ENCODE measurements around the gene ATP6V0E2. TPM values are rescaled to one million over a fixed set of nuclear protein-coding genes. Genes with fewer than 3 reads are reported as not detected.
"Not testable (repeated sequence)": the region's sequence is repeated elsewhere in the genome, so short reads cannot be mapped to it uniquely, and the experiment has no call there.

Gene ATP6V0E2
- total and polyA plus RNA-seq, 12 donors, result 17.5 to 101 (median 32.0) TPM

DNA sequence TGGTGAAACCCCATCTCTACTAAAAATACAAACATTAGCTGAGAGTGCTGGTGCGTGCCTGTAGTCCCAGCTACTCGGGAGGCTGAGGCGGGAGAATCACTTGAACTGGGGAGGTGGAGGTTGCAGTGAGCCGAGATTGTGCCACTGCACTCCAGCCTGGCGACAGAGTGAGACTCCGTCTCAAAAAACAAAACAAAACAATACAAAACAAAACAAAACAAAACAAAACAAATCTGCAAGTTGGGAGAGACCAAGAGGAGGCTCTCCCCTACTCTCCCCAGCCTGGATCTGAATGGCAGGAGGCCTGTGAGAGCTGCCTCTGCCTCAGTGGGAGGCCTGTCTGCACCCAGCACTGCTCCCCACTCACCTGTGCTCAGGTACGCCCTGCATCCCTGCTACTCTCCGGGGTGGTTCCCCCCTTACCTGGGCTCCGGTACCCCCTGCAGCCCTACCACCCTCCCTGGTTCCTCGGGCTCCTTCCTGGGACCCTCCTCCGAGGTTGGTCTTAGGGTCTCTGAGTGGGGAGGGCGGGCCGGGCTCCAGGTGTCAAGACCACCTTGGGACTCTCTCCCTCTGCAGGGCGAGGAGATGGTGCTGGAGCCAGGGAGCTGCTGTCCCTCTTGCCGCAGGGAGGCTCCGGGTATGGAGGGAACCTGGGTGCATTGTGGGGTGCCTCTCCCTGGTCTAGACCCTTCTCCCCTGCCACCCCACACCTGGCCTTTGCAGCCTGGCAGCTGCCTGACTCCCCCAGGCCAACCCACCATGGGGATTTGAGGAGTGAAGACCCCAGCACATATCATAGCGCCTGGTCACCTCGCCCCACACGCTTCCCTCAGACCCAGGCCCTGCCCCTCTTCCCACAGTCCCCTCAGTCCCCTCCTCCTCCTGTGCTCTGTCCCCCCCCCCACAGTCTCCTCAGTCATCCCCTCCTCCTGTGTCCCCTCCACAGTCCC is 45.1 kb upstream of the ATP6V0E2 start:
- H3K4me3 ChIP-seq, result no peak overlapping the region
- no peak overlapping the region for H3K27ac ChIP-seq
- H3K4me1 ChIP-seq (replicated peaks in 1 of 2), result no peaks in the 10 kb centered on the region
- H3K27me3 ChIP-seq, result no peaks in the 10 kb centered on the region
- no peaks in the 10 kb centered on the region for H3K36me3 ChIP-seq (replicated peaks in 1 of 2)
- no peak for DNase-seq
- H3K9me3 ChIP-seq (replicated peaks in 1 of 3), result no peaks in the 10 kb centered on the region
- TF ChIP-seq, protein P1, sequence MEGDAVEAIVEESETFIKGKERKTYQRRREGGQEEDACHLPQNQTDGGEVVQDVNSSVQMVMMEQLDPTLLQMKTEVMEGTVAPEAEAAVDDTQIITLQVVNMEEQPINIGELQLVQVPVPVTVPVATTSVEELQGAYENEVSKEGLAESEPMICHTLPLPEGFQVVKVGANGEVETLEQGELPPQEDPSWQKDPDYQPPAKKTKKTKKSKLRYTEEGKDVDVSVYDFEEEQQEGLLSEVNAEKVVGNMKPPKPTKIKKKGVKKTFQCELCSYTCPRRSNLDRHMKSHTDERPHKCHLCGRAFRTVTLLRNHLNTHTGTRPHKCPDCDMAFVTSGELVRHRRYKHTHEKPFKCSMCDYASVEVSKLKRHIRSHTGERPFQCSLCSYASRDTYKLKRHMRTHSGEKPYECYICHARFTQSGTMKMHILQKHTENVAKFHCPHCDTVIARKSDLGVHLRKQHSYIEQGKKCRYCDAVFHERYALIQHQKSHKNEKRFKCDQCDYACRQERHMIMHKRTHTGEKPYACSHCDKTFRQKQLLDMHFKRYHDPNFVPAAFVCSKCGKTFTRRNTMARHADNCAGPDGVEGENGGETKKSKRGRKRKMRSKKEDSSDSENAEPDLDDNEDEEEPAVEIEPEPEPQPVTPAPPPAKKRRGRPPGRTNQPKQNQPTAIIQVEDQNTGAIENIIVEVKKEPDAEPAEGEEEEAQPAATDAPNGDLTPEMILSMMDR (IDR thresholded peaks at IDR 0.05), result no peak
- TF ChIP-seq POLR2A (IDR thresholded peaks at IDR 0.05), result no peak
- intact Hi-C loops (cut with DNase I), result no loop called here
- WGBS, 4 donors, result 84 to 89% (median 86%) methylated on average over 16 to 19 of the region's 19 CpGs

DNA sequence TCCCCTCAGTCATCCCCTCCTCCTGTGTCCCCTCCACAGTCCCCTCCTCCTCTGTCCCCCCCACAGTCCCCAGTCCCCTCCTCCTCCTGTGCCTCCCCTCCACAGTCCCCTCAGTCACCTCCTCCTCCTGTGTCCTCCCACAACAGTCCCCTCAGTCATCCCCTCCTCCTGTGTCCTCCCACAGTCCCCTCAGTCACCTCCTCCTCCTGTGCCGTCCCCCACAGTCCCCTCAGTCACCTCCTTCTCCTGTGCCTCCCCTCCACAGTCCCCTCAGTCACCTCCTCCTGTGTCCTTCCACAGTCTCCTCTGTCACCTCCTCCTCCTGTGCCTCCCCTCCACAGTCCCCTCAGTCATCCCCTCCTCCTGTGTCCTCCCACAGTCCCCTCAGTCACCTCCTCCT is 43.2 kb upstream of the ATP6V0E2 start:
- H3K4me1 ChIP-seq (replicated peaks in 1 of 2); H3K27me3 ChIP-seq; DNase-seq; H3K36me3 ChIP-seq (replicated peaks in 1 of 2); H3K4me3 ChIP-seq; H3K27ac ChIP-seq; intact Hi-C loops (cut with DNase I); H3K9me3 ChIP-seq (replicated peaks in 1 of 3): not testable (repeated sequence)
- 17 to 62% (median 46%) methylated on average over 1 of the region's 1 CpG for WGBS, 4 donors

GRCh38 chr7:149830997-149831740 is 42.6 kb upstream of the ATP6V0E2 start:
- H3K27ac ChIP-seq, result no peak overlapping the region
- no peak overlapping the region for H3K4me3 ChIP-seq
- WGBS, 4 donors, result 51 to 65% (median 54%) methylated on average over 3 to 11 of the region's 11 CpGs
- no peak for DNase-seq
- no peaks in the 10 kb centered on the region for H3K4me1 ChIP-seq (replicated peaks in 1 of 2)
- intact Hi-C loops (cut with DNase I), result no loop called here
- no peaks in the 10 kb centered on the region for H3K27me3 ChIP-seq
- H3K9me3 ChIP-seq (replicated peaks in 1 of 3), result no peaks in the 10 kb centered on the region
- no peak for TF ChIP-seq POLR2A (IDR thresholded peaks at IDR 0.05)
- TF ChIP-seq, protein P1 (IDR thresholded peaks at IDR 0.05), result no peak
- no peaks in the 10 kb centered on the region for H3K36me3 ChIP-seq (replicated peaks in 1 of 2)

- WGBS, 4 donors, result 75 to 83% (median 79%) methylated on average over 7 to 9 of the region's 9 CpGs
- no peaks in the 10 kb centered on the region for H3K9me3 ChIP-seq (replicated peaks in 1 of 3)
- H3K4me3 ChIP-seq, result no peak overlapping the region
- intact Hi-C loops (cut with DNase I), result no loop called here
- H3K27me3 ChIP-seq, result no peaks in the 10 kb centered on the region
- no peak overlapping the region for H3K27ac ChIP-seq
- H3K36me3 ChIP-seq (replicated peaks in 1 of 2), result no peaks in the 10 kb centered on the region
- no peak for DNase-seq
- TF ChIP-seq, protein P1 (IDR thresholded peaks at IDR 0.05), result no peak
- no peak for TF ChIP-seq POLR2A (IDR thresholded peaks at IDR 0.05)
- no peaks in the 10 kb centered on the region for H3K4me1 ChIP-seq (replicated peaks in 1 of 2)
These were observed 42.0 kb upstream of the ATP6V0E2 start for GRCh38 chr7:149831741-149832219.
